GM12891 (cell line): ENCODE results near the gene HPCAL4.

ENCODE experiments used
- PAX5 ChIP-seq: IDR thresholded peaks from 2 replicates; pipeline ENCODE4 v1.6.1; 2011; ENCODE audit warnings: low read length, moderate library complexity, mild to moderate bottlenecking; ENCODE audit not compliant: insufficient read depth, severe bottlenecking
- POLR2A ChIP-seq: IDR thresholded peaks from 2 replicates; pipeline ENCODE4 v1.6.1; 2011; ENCODE audit warnings: low read depth, low read length, control low read depth
- TAF1 ChIP-seq: IDR thresholded peaks from 2 replicates; pipeline ENCODE4 v1.6.1; 2011; ENCODE audit warnings: low read depth, low read length, control low read depth

- TF ChIP-seq TAF1 = no peak
- TF ChIP-seq POLR2A = no peak
- no peak for TF ChIP-seq PAX5
Observed at GRCh38 chr1:39684313-39684664, 6.9 kb downstream of the HPCAL4 start.
